Measurements from ENCODE around the gene TYRO3. TPM values are rescaled to one million over a fixed set of nuclear protein-coding genes. Genes with fewer than 3 reads are reported as not detected.

TYRO3 gene
- total and polyA plus RNA-seq, 2 of the 13 experiments (the other 11 are each of a cell fraction or from before 2014, with no cell fraction given), result 24.0 to 43.6 TPM

DNA sequence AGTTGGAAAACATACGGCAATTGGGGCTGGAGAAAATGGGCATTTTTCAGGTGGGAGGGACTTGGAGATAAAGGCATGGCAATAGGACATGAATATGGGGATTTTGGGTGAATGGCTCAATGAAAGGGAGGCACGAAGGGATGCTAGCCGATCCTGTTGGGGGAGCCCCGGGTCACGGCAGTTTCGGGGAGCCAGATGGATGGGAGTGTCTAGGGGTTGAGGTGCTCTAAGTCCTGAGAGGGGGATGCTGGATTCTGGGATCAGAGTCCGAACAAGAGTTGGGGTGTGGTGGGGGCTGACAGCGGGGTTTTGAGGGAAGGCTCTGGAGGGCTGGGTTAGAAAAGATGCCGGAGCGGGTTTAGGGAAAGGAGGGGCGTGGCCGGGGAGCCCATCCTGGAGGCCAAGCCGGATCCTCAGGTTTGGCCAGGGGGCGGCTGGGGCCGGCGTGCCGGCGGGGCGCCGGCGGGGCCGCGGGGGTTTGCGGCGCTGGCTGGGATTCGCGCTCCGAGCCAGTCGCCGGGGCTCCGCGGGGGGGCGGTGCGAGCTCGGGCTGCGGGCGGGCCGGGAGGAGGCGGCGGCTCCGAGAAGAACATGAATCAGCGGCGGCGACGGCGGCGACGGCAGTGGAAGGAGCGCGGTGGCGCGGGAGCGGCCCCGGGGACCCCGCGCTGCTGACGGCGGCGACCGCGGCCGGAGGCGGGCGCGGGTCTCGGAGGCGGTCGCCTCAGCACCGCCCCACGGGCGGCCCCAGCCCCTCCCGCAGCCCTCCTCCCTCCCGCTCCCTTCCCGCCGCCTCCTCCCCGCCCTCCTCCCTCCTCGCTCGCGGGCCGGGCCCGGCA lies at the start of gene TYRO3 (continued):
- TF ChIP-seq MAZ (IDR thresholded peaks at IDR 0.05; ENCODE audit: borderline replicate concordance, low read depth, low read length), result 0 out of 2 replicates have a peak, but pooled peaks have one; percentile 17
- no peak for TF ChIP-seq MAZ (CRISPR knock-in tag; IDR thresholded peaks at IDR 0.05; ENCODE audit: low read depth)
- peak; percentile 38; the same call in 1 of the 2 replicates for TF ChIP-seq PATZ1 (CRISPR knock-in tag; IDR thresholded peaks at IDR 0.05)
- TF ChIP-seq ZNF616 (CRISPR knock-in tag; IDR thresholded peaks at IDR 0.05; ENCODE audit: low read depth), result no peak
- TF ChIP-seq ASH2L (IDR thresholded peaks at IDR 0.05; ENCODE audit: insufficient read length, low read depth, low read length), result peak; percentile 17
- no peak for TF ChIP-seq ZNF441 (CRISPR knock-in tag; IDR thresholded peaks at IDR 0.05; ENCODE audit: borderline replicate concordance)
- TF ChIP-seq YY1 (IDR thresholded peaks at IDR 0.05; ENCODE audit: insufficient read depth, insufficient replicate concordance, low read depth, low read length), result peak; percentile 13
- TF ChIP-seq ZNF777 (CRISPR knock-in tag; IDR thresholded peaks at IDR 0.05), result 0 out of 2 replicates have a peak, but pooled peaks have one; percentile 55
- peak; percentile 30; the same call in 1 of the 2 replicates for TF ChIP-seq TFDP1 (CRISPR knock-in tag; IDR thresholded peaks at IDR 0.05; ENCODE audit: borderline replicate concordance)
- no peak for TF ChIP-seq ZNF878 (CRISPR knock-in tag; IDR thresholded peaks at IDR 0.05)
- no peak; the same call in 1 of the 2 replicates for TF ChIP-seq PHF8 (CRISPR knock-in tag; IDR thresholded peaks at IDR 0.05)
- no peak for TF ChIP-seq JDP2 (CRISPR knock-in tag; IDR thresholded peaks at IDR 0.05; ENCODE audit: borderline replicate concordance)
- no peak for TF ChIP-seq ZNF274 (CRISPR knock-in tag; IDR thresholded peaks at IDR 0.05)
- no peak for TF ChIP-seq ZBTB38 (CRISPR knock-in tag; IDR thresholded peaks at IDR 0.05)
- 0 out of 2 replicates have a peak, but pooled peaks have one; percentile 26 for TF ChIP-seq TMF1 (CRISPR knock-in tag; IDR thresholded peaks at IDR 0.05; ENCODE audit: low read depth)
- no peak for TF ChIP-seq ZBTB10 (CRISPR knock-in tag; IDR thresholded peaks at IDR 0.05; ENCODE audit: borderline replicate concordance)
- TF ChIP-seq, protein P1, sequence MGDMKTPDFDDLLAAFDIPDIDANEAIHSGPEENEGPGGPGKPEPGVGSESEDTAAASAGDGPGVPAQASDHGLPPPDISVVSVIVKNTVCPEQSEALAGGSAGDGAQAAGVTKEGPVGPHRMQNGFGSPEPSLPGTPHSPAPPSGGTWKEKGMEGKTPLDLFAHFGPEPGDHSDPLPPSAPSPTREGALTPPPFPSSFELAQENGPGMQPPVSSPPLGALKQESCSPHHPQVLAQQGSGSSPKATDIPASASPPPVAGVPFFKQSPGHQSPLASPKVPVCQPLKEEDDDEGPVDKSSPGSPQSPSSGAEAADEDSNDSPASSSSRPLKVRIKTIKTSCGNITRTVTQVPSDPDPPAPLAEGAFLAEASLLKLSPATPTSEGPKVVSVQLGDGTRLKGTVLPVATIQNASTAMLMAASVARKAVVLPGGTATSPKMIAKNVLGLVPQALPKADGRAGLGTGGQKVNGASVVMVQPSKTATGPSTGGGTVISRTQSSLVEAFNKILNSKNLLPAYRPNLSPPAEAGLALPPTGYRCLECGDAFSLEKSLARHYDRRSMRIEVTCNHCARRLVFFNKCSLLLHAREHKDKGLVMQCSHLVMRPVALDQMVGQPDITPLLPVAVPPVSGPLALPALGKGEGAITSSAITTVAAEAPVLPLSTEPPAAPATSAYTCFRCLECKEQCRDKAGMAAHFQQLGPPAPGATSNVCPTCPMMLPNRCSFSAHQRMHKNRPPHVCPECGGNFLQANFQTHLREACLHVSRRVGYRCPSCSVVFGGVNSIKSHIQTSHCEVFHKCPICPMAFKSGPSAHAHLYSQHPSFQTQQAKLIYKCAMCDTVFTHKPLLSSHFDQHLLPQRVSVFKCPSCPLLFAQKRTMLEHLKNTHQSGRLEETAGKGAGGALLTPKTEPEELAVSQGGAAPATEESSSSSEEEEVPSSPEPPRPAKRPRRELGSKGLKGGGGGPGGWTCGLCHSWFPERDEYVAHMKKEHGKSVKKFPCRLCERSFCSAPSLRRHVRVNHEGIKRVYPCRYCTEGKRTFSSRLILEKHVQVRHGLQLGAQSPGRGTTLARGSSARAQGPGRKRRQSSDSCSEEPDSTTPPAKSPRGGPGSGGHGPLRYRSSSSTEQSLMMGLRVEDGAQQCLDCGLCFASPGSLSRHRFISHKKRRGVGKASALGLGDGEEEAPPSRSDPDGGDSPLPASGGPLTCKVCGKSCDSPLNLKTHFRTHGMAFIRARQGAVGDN (CRISPR knock-in tag; IDR thresholded peaks at IDR 0.05), result 0 out of 2 replicates have a peak, but pooled peaks have one; percentile 27

Measured in HepG2 (cell line).